ENCODE results near the gene TRABD.

DNA sequence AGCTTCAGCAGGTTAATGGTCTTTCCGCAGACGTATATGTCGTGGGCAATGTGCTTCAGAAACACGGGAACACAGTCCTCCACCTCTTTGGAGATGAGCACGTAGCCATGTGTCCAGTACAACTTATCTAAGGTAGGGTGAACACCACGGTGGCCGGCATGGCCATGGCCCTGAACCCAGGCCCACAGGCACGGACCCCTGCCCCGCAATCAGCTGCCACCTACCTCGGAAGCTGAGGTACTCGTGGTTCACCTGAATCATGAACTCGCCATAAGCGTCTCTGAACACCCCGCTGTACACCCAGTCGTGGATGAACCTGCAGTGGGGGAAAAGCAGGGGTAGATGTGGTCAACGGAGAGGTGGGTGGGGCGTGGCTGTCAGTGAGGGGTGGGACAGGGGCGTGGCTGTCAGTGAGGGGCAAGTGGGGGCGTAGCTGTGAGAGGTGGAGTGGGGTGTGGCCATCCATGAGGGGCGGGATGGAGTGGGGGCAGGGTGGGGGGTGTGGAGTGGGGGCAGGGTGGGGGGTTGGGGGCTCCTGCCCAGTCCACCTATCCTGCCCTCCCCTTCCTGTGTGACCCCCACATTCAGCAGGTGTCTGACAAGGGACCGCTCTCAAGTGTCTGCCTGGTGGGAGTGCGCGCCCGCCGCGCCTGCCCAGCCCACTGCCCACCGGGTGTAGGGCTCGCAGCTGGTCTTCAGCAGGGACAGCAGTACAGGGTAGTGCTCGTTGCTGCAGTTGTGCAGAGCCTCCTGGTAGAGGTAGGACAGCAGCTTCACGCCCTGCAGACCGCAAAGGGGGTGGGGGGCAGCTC, 40.6 kb downstream of the TRABD start:
- no peak for TF ChIP-seq USF2 (IDR thresholded peaks at IDR 0.05; ENCODE audit: borderline replicate concordance, low read depth, low read length)
- TF ChIP-seq CTCF (IDR thresholded peaks at IDR 0.05) = no peak
- no peak for TF ChIP-seq EP300 (IDR thresholded peaks at IDR 0.05; ENCODE audit: borderline replicate concordance in 1 of 2, low read depth in 1 of 2, low read length in 1 of 2)
- no peak for TF ChIP-seq FOXM1 (IDR thresholded peaks at IDR 0.05; ENCODE audit: low read depth)

Data from SK-N-SH (cell line).